NCI-H510A treated with DMSO at 0.1 percent for 48 hours (cell line): ENCODE measurements around the gene CIT.
A peak's percentile ranks its signal among the peaks of the same experiment; 100 is the strongest.
"Not testable (repeated sequence)": the region's sequence is repeated elsewhere in the genome, so short reads cannot be mapped to it uniquely, and the experiment has no call there.

ENCODE experiments used
- DNase-seq: peaks from one replicate; lab custom pipeline; 2025; lab: John Stamatoyannopoulos, UW

Gene CIT

GRCh38 chr12:119876761-119877638 is at the start of gene CIT:
CIT (minus strand) TSS chr12:119877320; CDS start chr12:119876168, 1,152 bp downstream.
- peak; percentile 98 for DNase-seq

GRCh38 chr12:119925269-119925668 is 48.1 kb upstream of the CIT start:
- DNase-seq, result no peak

- DNase-seq, result no peak
Measured at GRCh38 chr12:119920064-119920463, 42.9 kb upstream of the CIT start.

GRCh38 chr12:119915894-119916510 is 38.9 kb upstream of the CIT start:
- no peak for DNase-seq

- DNase-seq, result no peak
Measured at GRCh38 chr12:119914666-119915065, 37.5 kb upstream of the CIT start.

GRCh38 chr12:119913536-119914330 is 36.6 kb upstream of the CIT start:
- DNase-seq, result no peak

- DNase-seq, result no peak
Measured at GRCh38 chr12:119911182-119911581, 34.1 kb upstream of the CIT start.

- DNase-seq, result no peak
Measured at GRCh38 chr12:119910586-119910985, 33.5 kb upstream of the CIT start.

- peak; percentile 96 for DNase-seq
Measured at GRCh38 chr12:119902084-119902509, 25.0 kb upstream of the CIT start.

GRCh38 chr12:119901670-119902069 is 24.6 kb upstream of the CIT start:
- no peak for DNase-seq

- no peak for DNase-seq
Measured at GRCh38 chr12:119894916-119895315, 17.8 kb upstream of the CIT start.

GRCh38 chr12:119892611-119893010 is 15.5 kb upstream of the CIT start:
- not testable (repeated sequence) for DNase-seq

GRCh38 chr12:119885549-119885948 is 8.4 kb upstream of the CIT start:
- no peak for DNase-seq

- not testable (repeated sequence) for DNase-seq
Measured at GRCh38 chr12:119883791-119884190, 6.7 kb upstream of the CIT start.

GRCh38 chr12:119883237-119883636 is 6.1 kb upstream of the CIT start:
- DNase-seq, result no peak

GRCh38 chr12:119877639-119877948 is 474 bp upstream of the CIT start:
- no peak for DNase-seq

GRCh38 chr12:119870457-119870856 is 6.7 kb downstream of the CIT start:
- no peak for DNase-seq

GRCh38 chr12:119869720-119870119 is 7.4 kb downstream of the CIT start:
- no peak for DNase-seq

GRCh38 chr12:119868992-119869391 is 8.1 kb downstream of the CIT start:
- DNase-seq, result no peak

- no peak for DNase-seq
Measured at GRCh38 chr12:119864591-119864990, 12.5 kb downstream of the CIT start.

- DNase-seq, result no peak
Measured at GRCh38 chr12:119859241-119859640, 17.9 kb downstream of the CIT start.

GRCh38 chr12:119857041-119857591 is 20.0 kb downstream of the CIT start:
- DNase-seq, result no peak
